Uterus (tissue), 4 donors: ENCODE results near the gene C2CD3. TPM values are rescaled to one million over a fixed set of nuclear protein-coding genes. Genes with fewer than 3 reads are reported as not detected.

ENCODE experiments used
- DNase-seq, 2 donors: peaks; one replicate each; pipeline ENCODE4 v3.0.0-alpha.2; 2019 to 2020
- H3K27ac ChIP-seq, 2 donors: fragments of 200-600 bp; sonication (generic); 1 replicate in 1 of 2; 2 replicates in 1 of 2; pipeline ENCODE4 v1.5.1; 2016 to 2018
- H3K27me3 ChIP-seq, 2 donors: fragments of 200-600 bp; sonication (generic); one replicate each; pipeline ENCODE4 v1.5.1; 2018 to 2019; ENCODE audit warnings: control low read depth in 1 of 2
- H3K36me3 ChIP-seq, 2 donors: fragments of 200-600 bp; sonication (generic); one replicate each; pipeline ENCODE4 v1.5.1; 2019; ENCODE audit warnings: control low read depth in 1 of 2
- H3K4me1 ChIP-seq, 2 donors: fragments of 200-600 bp; sonication (generic); one replicate each; pipeline ENCODE4 v1.5.1; 2018 to 2019; ENCODE audit warnings: control low read depth in 1 of 2
- H3K4me3 ChIP-seq, 2 donors: fragments of 200-600 bp; sonication (generic); 1 replicate in 1 of 2; 2 replicates in 1 of 2; pipeline ENCODE4 v1.5.1; 2018 to 2019; ENCODE audit warnings: mild to moderate bottlenecking in 1 of 2
- H3K9me3 ChIP-seq, 2 donors: fragments of 200-600 bp; sonication (generic); one replicate each; pipeline ENCODE4 v1.5.1; 2019; ENCODE audit warnings: control low read depth in 1 of 2
- POLR2A ChIP-seq, 2 donors: fragments of 450-650 bp; IDR thresholded peaks; one replicate each; pipeline ENCODE4 v1.6.1; 2016; ENCODE audit warnings: antibody characterized with exemption in 2 of 2, mild to moderate bottlenecking in 1 of 2, moderate library complexity in 1 of 2
- intact Hi-C: fragments of 100-400 bp; cut with DNase I; formaldehyde crosslinking; loops from one replicate; pipeline ENCODE4 v1.15.1; 2023; ENCODE audit warnings: low total_unique reads
- small RNA-seq: library from RNA; depleted of rRNA; stranded (forward); fragments of <200 nt; gene quantifications from one replicate; pipeline ENCODE3, GENCODE V24; 2016
- total RNA-seq, 4 donors: library from RNA; depleted of rRNA in 3 of 4; stranded (reverse); fragments of >200 nt in 3 of 4; gene quantifications; one replicate each; pipeline versions ENCODE4 v1.1.0 to v1.2.4, GENCODE V29; 2014 to 2023
- TF ChIP-seq, protein P1 (sequence below), 4 experiments: fragments of 200-600 bp in 2 of 4; fragments of 450-650 bp in 2 of 4; sonication (generic) in 2 of 4; IDR thresholded peaks; one replicate each; pipeline ENCODE4 v1.5.1; 2016 to 2019; ENCODE audit warnings: antibody characterized with exemption in 4 of 4, mild to moderate bottlenecking in 2 of 4, moderate library complexity in 1 of 4
- donor health status: DM: yes; HTN: yes; CAD: no.

The C2CD3 gene
- total RNA-seq, 4 donors from 2014 or later, result 22.5 to 347 (median 29.5) TPM

DNA sequence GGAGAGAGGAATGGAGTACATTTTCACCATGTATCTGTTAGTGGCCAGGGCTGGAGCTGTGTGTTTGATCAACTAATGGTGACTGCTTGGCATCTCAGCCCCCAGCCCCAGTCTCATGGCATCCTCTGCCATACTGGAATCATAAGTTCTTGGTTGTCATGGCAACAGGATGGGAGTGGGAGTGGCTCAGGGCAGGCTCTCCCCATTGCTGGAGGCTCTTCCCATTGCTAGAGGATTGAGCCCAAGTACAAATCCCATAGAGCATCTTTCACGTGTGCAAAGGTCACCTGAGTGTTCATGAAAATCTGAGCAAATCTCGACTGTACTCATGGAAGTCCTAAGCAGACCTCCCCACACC is 205.1 kb downstream of the C2CD3 start:
- no peak overlapping the region for H3K27ac ChIP-seq
- peaks cover 0 to 4% of the 10 kb centered on the region in 2 donors for H3K4me1 ChIP-seq
- DNase-seq, result no peak
- TF ChIP-seq POLR2A (IDR thresholded peaks at IDR 0.05), result no peak
- TF ChIP-seq, protein P1, sequence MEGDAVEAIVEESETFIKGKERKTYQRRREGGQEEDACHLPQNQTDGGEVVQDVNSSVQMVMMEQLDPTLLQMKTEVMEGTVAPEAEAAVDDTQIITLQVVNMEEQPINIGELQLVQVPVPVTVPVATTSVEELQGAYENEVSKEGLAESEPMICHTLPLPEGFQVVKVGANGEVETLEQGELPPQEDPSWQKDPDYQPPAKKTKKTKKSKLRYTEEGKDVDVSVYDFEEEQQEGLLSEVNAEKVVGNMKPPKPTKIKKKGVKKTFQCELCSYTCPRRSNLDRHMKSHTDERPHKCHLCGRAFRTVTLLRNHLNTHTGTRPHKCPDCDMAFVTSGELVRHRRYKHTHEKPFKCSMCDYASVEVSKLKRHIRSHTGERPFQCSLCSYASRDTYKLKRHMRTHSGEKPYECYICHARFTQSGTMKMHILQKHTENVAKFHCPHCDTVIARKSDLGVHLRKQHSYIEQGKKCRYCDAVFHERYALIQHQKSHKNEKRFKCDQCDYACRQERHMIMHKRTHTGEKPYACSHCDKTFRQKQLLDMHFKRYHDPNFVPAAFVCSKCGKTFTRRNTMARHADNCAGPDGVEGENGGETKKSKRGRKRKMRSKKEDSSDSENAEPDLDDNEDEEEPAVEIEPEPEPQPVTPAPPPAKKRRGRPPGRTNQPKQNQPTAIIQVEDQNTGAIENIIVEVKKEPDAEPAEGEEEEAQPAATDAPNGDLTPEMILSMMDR (IDR thresholded peaks at IDR 0.05), result no peak
- no peaks in the 10 kb centered on the region for H3K27me3 ChIP-seq
- H3K9me3 ChIP-seq, result no peaks in the 10 kb centered on the region
- H3K4me3 ChIP-seq, result no peak overlapping the region
- H3K36me3 ChIP-seq, result no peaks in the 10 kb centered on the region
- intact Hi-C loops, result no loop called here

DNA sequence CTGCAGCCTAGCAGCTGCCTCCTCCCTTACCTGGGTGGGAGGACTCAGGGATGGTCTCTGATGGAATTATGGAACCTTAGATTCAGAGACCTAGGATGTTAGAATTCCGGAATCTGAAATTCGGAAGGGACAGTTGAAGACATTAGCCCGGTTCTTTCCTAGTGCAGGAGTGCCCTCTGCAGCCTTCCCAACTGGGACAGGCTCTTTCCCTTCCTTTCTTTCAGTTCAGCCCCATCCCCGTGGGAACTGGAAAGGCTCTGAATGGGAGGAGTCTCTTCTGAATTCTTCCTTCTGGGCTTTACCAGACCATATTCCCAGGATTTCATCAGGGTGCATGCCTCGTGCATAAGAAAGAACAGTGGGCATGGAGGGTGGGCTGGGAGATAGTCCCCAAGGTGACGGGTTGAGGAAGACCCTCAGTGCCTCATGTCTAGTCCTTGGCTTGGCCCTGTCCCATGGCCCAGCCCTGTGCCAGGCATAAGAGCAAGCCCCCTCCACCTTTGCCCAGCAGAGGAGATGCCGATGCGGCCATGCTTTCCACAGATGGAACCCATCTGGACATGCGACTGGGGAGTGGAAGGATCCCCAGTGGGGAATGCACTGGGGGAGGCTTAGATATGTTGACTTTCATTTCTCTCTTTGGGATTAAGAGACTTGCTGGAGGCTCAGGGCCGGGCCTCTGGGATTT is 205.6 kb downstream of the C2CD3 start:
- TF ChIP-seq, protein P1 (IDR thresholded peaks at IDR 0.05), result no peak
- no peak for TF ChIP-seq POLR2A (IDR thresholded peaks at IDR 0.05)
- H3K27me3 ChIP-seq, result no peaks in the 10 kb centered on the region
- no peak overlapping the region for H3K4me3 ChIP-seq
- no peak overlapping the region for H3K27ac ChIP-seq
- H3K36me3 ChIP-seq, result no peaks in the 10 kb centered on the region
- H3K4me1 ChIP-seq, result peaks cover 0 to 4% of the 10 kb centered on the region in 2 donors
- H3K9me3 ChIP-seq, result no peaks in the 10 kb centered on the region
- no peak for DNase-seq
- intact Hi-C loops, result no loop called here

DNA sequence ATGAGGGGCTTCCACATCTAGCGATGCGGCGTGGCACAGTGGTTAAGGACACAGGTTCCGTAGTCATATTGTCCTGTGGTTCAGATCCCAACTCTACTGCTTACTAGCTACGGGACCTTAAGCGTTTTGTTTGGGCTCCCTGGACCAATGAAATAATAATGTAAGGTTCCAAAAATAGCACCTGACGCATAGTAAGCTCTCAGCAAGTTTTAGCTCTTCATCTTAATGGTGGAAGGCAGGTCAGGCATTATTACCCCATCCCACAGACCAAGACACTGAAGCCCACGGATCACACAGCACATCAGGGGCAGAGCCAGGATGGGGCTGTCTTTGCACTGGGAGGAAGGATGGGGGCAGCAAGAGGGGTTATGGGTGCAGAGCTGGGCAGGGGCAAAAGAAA is 206.9 kb downstream of the C2CD3 start:
- TF ChIP-seq POLR2A (IDR thresholded peaks at IDR 0.05), result no peak
- TF ChIP-seq, protein P1 (IDR thresholded peaks at IDR 0.05), result no peak
- Histone ChIP-seq H3K36me3 (no peaks in the 10 kb centered on the region), H3K4me1 (peaks cover 0 to 4% of the 10 kb centered on the region in 2 donors), H3K27me3 (no peaks in the 10 kb centered on the region), H3K27ac (no peak overlapping the region), H3K9me3 (no peaks in the 10 kb centered on the region), H3K4me3 (no peak overlapping the region)
- no peak for DNase-seq
- intact Hi-C loops, result no loop called here

Small RNAs within 50 kb of the gene (small RNA-seq; reads per million reads assigned to genes)
- gene AP002392.1, result not detected

Other genes starting within 250 kb of the C2CD3 start
- 1 to 10 TPM in 3 of 4 donors, not detected in 1; 1.9 to 9.1 (median 4.6) TPM for gene DNAJB13, start 220.0 kb downstream of the C2CD3 start, total RNA-seq
- 10 to 100 TPM in 3 of 4 donors, not detected in 1; 10.8 to 64.7 (median 33.7) TPM for gene UCP2, start 188.2 kb downstream of the C2CD3 start, total RNA-seq
- 1 to 10 TPM in 2 of 4 donors, under 1 TPM in 1, not detected in 1; 0.21 to 4.1 (median 1.5) TPM for gene UCP3, start 161.9 kb downstream of the C2CD3 start, total RNA-seq
- 10 to 100 TPM; 12.6 to 60.0 (median 45.3) TPM for gene PPME1, start 287 bp upstream of the C2CD3 start, total RNA-seq
- gene P4HA3, start 140.6 kb upstream of the C2CD3 start, total RNA-seq, result 1 to 10 TPM in 1 of 4 donors, under 1 TPM in 2, not detected in 1; 0.51 to 1.9 (median 0.64) TPM
- gene PGM2L1, start 227.4 kb upstream of the C2CD3 start, total RNA-seq, result 10 to 100 TPM in 2 of 4 donors, 1 to 10 TPM in 2; 1.0 to 21.8 (median 8.8) TPM